Measurements from ENCODE around the gene RBMS3. TPM values are rescaled to one million over a fixed set of nuclear protein-coding genes. Genes with fewer than 3 reads are reported as not detected.

The RBMS3 gene
- total RNA-seq, 1 experiment from 2014 or later: 0.42 TPM

- TF ChIP-seq JUND (IDR thresholded peaks at IDR 0.05): no peak
- POLR2A ChIA-PET: no interaction called here
These were observed 33.7 kb upstream of the RBMS3 start for GRCh38 chr3:29247088-29247745.

GRCh38 chr3:29249829-29250345 is 31.0 kb upstream of the RBMS3 start:
- no TSS peak for BruUV-seq (replicated peaks)
- RAD21 ChIA-PET (ENCODE audit: low non-redundant PET in 1 of 2, low total read pairs in 2 of 2, uncharacterized antibody in 2 of 2, unreplicated experiment in 2 of 2): no interaction called here
- Histone ChIP-seq H3K9me3 (ENCODE audit: control insufficient read depth in 1 of 2, insufficient read depth in 1 of 2, low read depth in 1 of 2, low read length in 2 of 2) (no peaks in the 10 kb centered on the region), H3K9ac (ENCODE audit: low read length) (no peak overlapping the region), H3K9me2 (ENCODE audit: insufficient read depth) (no peaks in the 10 kb centered on the region), H3K4me3 (replicated peaks in 1 of 2; ENCODE audit: low read depth in 1 of 2, low read length in 2 of 2) (no peak overlapping the region), H3K27me3 (ENCODE audit: insufficient read depth, low read length) (no peaks in the 10 kb centered on the region), H3K79me2 (ENCODE audit: insufficient read depth, low read length) (no peaks in the 10 kb centered on the region), H2AFZ (ENCODE audit: low read depth, low read length, poor library complexity, severe bottlenecking) (no peak overlapping the region), H3K36me3 (ENCODE audit: control insufficient read depth in 1 of 2, insufficient read depth in 2 of 2, low read length in 2 of 2) (no peaks in the 10 kb centered on the region), H3K27ac (ENCODE audit: low read depth, low read length) (no peak overlapping the region), H3K4me1 (ENCODE audit: control insufficient read depth in 1 of 2, insufficient read depth in 2 of 2, low read length in 2 of 2) (no peaks in the 10 kb centered on the region), H3K4me2 (ENCODE audit: low read length) (no peak overlapping the region), H4K20me1 (ENCODE audit: insufficient read depth) (no peaks in the 10 kb centered on the region)
- POLR2A ChIA-PET: no interaction called here
- ATAC-seq (no peak), DNase-seq (ENCODE audit: low read depth, low spot score) (no peak)
- intact Hi-C loops (cut with micrococcal nuclease): no loop called here
- no peak for TF ChIP-seq CEBPB (IDR thresholded peaks at IDR 0.05; ENCODE audit: low read depth)
- CTCF ChIA-PET: no interaction called here

More at GRCh38 chr3:29247088-29247745, 33.7 kb upstream of the RBMS3 start:
- H3K36me3 ChIP-seq (ENCODE audit: control insufficient read depth in 1 of 2, insufficient read depth in 2 of 2, low read length in 2 of 2): no peaks in the 10 kb centered on the region
- no peaks in the 10 kb centered on the region for H3K4me1 ChIP-seq (ENCODE audit: control insufficient read depth in 1 of 2, insufficient read depth in 2 of 2, low read length in 2 of 2)
- no peaks in the 10 kb centered on the region for H3K9me2 ChIP-seq (ENCODE audit: insufficient read depth)
- no peaks in the 10 kb centered on the region for H4K20me1 ChIP-seq (ENCODE audit: insufficient read depth)
- CTCF ChIA-PET: no interaction called here
- H3K9me3 ChIP-seq (ENCODE audit: control insufficient read depth in 1 of 2, insufficient read depth in 1 of 2, low read depth in 1 of 2, low read length in 2 of 2): no peaks in the 10 kb centered on the region
- H3K79me2 ChIP-seq (ENCODE audit: insufficient read depth, low read length): no peaks in the 10 kb centered on the region
- H3K27ac ChIP-seq (ENCODE audit: low read depth, low read length): no peak overlapping the region
- H2AFZ ChIP-seq (ENCODE audit: low read depth, low read length, poor library complexity, severe bottlenecking): no peak overlapping the region
- no peak overlapping the region for H3K4me3 ChIP-seq (replicated peaks in 1 of 2; ENCODE audit: low read depth in 1 of 2, low read length in 2 of 2)
- ATAC-seq (no peak), DNase-seq (ENCODE audit: low read depth, low spot score) (no peak)
- intact Hi-C loops (cut with micrococcal nuclease): no loop called here
- no peak overlapping the region for H3K4me2 ChIP-seq (ENCODE audit: low read length)
- H3K27me3 ChIP-seq (ENCODE audit: insufficient read depth, low read length): no peaks in the 10 kb centered on the region
- no peak overlapping the region for H3K9ac ChIP-seq (ENCODE audit: low read length)
- RAD21 ChIA-PET (ENCODE audit: low non-redundant PET in 1 of 2, low total read pairs in 2 of 2, uncharacterized antibody in 2 of 2, unreplicated experiment in 2 of 2): no interaction called here
- no TSS peak for BruUV-seq (replicated peaks)

Measured in HCT116 (cell line).